Endothelial cell of umbilical vein (primary cell): Measurements from ENCODE around the gene SYNPO2.

Experiments
- EZH2 ChIP-seq: IDR thresholded peaks from 2 replicates; pipeline ENCODE4 v1.6.1; 2012; ENCODE audit warnings: borderline replicate concordance, low read depth, mild to moderate bottlenecking, moderate library complexity, low read length, inconsistent platforms; ENCODE audit not compliant: severe bottlenecking
- MYC ChIP-seq: IDR thresholded peaks from one replicate; pipeline ENCODE4 v1.6.1; 2011; ENCODE audit warnings: mild to moderate bottlenecking, low read depth, low read length
- TF ChIP-seq, protein P1 (sequence below), 2 donors: IDR thresholded peaks; 1 replicate in 1 of 2; 2 replicates in 1 of 2; pipeline ENCODE4 v1.5.1; 2011; ENCODE audit warnings: low read length in 2 of 2, mild to moderate bottlenecking in 2 of 2, moderate library complexity in 2 of 2, control low read depth in 1 of 2, inconsistent platforms in 1 of 2, low read depth in 1 of 2; ENCODE audit not compliant: insufficient read depth in 1 of 2; ENCODE audit errors: extremely low read depth in 1 of 2

DNA sequence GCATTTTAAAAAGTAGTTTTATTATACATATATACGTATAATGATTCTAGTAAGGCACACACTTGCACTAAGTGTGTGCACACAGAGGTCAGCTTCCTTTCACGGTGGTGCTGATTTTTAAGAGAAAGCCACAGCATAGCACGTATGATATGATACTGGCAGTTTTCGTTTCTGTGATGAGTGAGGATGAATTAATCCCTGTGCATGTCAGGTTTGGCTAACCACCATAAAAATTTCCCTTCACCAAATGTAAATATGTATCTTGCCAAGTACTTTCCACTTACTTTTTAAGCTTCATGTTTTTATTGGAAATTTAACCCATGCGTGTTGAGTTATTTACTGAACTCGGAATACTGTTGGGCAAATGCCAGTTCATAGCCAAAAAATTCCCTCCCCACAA, 84.6 kb downstream of the SYNPO2 start:
- TF ChIP-seq, protein P1, sequence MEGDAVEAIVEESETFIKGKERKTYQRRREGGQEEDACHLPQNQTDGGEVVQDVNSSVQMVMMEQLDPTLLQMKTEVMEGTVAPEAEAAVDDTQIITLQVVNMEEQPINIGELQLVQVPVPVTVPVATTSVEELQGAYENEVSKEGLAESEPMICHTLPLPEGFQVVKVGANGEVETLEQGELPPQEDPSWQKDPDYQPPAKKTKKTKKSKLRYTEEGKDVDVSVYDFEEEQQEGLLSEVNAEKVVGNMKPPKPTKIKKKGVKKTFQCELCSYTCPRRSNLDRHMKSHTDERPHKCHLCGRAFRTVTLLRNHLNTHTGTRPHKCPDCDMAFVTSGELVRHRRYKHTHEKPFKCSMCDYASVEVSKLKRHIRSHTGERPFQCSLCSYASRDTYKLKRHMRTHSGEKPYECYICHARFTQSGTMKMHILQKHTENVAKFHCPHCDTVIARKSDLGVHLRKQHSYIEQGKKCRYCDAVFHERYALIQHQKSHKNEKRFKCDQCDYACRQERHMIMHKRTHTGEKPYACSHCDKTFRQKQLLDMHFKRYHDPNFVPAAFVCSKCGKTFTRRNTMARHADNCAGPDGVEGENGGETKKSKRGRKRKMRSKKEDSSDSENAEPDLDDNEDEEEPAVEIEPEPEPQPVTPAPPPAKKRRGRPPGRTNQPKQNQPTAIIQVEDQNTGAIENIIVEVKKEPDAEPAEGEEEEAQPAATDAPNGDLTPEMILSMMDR (IDR thresholded peaks at IDR 0.05; ENCODE audit: extremely low read depth in 1 of 2, insufficient read depth in 1 of 2, low read depth in 1 of 2, low read length in 2 of 2) = no peak
- TF ChIP-seq EZH2 (no peak), MYC (no peak)
